Endothelial cell of umbilical vein (primary cell): ENCODE results near the gene KRT8.

Source experiments
- FOS ChIP-seq: IDR thresholded peaks from 2 replicates; pipeline ENCODE4 v1.6.1; 2011; ENCODE audit warnings: mild to moderate bottlenecking, low read length, moderate library complexity, borderline replicate concordance; ENCODE audit not compliant: insufficient read depth
- POLR2A ChIP-seq: IDR thresholded peaks from 2 replicates; pipeline ENCODE4 v1.6.1; 2012; ENCODE audit warnings: low read depth, mild to moderate bottlenecking, control low read depth, low read length

DNA sequence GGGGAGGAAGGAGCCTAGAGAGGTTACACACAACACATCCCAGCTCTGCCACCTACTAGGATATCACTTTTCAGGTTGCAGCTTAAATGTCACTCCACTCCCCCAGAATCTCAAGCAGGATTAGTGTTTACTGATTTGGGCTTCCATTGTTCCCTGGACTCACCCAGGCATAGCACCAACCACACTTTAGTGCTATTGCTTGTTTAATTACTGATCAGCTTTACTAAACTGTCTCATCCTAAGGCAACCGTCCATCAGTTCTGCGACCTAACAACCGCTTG lies 38.0 kb upstream of the KRT8 start:
- TF ChIP-seq POLR2A (no peak), FOS (no peak)
